B cell (primary cell): ENCODE data around the gene CNTNAP2.

ENCODE experiments used
- EZH2 ChIP-seq: IDR thresholded peaks from 2 replicates; pipeline ENCODE4 v1.6.1; 2012; ENCODE audit warnings: borderline replicate concordance, low read depth, mild to moderate bottlenecking, moderate library complexity, low read length; ENCODE audit not compliant: insufficient read depth, poor library complexity, severe bottlenecking
- TF ChIP-seq, protein P1 (sequence below): fragments of 200-600 bp; IDR thresholded peaks from one replicate; pipeline ENCODE4 v1.8.0; 2022; ENCODE audit warnings: antibody characterized with exemption, mild to moderate bottlenecking

DNA sequence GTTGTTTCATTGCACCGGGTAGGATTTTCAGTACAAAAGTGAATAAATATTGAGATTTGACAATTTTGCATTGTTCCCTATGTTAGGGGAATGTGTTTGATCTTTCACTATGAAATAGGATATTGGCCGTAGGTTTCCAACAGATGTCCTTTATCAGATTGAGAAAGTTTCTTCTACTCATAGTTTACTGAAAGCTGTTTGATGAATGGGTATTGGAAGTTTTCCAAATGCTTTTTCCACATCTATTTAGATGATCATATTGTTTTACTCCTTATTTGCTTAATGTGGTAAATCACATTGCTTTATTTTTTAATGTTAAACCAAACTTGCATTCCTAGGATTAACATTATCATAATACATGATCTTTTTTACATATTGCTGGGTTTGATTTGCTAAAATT is 2296.1 kb downstream of the CNTNAP2 start:
- TF ChIP-seq, protein P1, sequence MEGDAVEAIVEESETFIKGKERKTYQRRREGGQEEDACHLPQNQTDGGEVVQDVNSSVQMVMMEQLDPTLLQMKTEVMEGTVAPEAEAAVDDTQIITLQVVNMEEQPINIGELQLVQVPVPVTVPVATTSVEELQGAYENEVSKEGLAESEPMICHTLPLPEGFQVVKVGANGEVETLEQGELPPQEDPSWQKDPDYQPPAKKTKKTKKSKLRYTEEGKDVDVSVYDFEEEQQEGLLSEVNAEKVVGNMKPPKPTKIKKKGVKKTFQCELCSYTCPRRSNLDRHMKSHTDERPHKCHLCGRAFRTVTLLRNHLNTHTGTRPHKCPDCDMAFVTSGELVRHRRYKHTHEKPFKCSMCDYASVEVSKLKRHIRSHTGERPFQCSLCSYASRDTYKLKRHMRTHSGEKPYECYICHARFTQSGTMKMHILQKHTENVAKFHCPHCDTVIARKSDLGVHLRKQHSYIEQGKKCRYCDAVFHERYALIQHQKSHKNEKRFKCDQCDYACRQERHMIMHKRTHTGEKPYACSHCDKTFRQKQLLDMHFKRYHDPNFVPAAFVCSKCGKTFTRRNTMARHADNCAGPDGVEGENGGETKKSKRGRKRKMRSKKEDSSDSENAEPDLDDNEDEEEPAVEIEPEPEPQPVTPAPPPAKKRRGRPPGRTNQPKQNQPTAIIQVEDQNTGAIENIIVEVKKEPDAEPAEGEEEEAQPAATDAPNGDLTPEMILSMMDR = no peak
- no peak for TF ChIP-seq EZH2
